HG02840 (cell line): Measurements from ENCODE around the gene APLP1.
A peak's percentile ranks its signal among the peaks of the same experiment; 100 is the strongest.
"Not testable (repeated sequence)": the region's sequence is repeated elsewhere in the genome, so short reads cannot be mapped to it uniquely, and the experiment has no call there.

ENCODE experiments used
- ATAC-seq: cut with Tn5 transposase; IDR thresholded peaks from one replicate; pipeline ENCODE4 v1.9.1; 2021; ENCODE audit warnings: mild to moderate bottlenecking, moderate library complexity, moderate number of reproducible peaks; ENCODE audit not compliant: unreplicated experiment, low FRiP score

APLP1 gene

DNA sequence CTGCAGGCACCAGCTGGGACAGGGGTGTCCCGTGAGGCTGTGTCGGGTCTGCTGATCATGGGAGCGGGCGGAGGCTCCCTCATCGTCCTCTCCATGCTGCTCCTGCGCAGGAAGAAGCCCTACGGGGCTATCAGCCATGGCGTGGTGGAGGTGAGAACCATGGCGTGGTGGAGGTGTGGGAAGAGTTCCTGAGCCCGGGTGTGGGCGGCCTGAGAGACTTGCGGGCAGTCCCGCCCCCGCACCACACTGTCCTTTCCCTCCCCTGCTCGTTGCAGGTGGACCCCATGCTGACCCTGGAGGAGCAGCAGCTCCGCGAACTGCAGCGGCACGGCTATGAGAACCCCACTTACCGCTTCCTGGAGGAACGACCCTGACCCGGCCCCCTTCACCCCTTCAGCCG is 10.7 kb downstream of the APLP1 start:
- no peak for ATAC-seq

DNA sequence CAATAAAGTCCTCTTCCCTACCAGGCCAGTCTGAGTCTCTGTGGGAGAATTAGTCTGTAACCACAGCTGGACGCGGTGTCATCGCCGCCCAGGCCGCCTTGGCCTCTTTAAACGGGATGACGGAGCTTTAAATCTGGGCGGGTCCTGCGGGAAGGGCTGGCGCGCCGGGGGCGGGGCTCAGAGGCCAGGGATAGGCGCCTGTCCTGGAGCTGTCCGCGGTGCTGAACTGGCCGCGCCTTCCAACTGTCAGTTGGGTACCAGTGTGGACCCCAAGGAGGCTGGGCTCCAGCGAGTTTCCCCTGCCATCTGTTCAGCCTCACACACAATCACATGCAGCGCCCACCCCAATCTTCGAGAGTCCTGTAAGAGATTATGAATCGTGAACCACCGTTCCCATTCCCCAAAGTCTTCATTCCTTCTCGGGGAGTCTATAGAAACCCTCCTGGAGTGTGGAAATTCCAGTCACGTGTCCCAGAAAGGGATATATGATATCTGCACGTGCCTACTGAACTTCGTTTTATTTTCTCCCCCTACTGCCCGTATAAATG is 11.5 kb downstream of the APLP1 start:
- no peak for ATAC-seq

DNA sequence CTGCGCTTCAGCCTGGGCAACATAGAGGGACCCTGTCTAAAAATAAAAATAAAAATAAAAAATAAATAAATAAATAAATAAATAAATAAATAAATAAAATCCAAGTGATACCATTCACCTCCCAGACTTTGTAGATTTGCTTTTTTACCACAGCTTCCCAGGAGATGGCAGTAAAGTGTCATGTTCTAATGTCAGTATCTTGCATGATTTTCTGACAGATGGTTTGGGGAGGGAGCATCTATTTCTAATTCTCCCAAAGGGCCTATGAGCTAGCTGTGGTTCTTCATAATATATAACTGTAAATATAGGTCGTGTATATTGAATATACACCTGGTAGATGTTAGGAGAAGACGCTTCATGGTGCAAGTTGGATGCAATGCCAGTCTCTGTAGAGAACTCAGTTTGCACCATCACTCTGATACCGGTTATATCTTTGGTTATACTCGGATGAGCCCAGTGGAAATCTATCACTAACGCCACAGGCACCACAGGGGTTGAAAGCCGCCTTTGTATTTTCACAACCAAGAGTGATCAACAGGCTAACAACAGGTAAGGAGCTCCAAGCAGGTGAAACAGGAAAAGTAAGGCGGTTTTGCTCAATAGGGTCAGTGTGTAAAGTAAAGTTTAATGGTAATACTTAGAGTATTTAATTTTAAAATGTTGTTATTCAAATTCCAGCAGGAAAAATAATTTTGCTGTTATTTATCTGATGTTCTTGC is 13.9 kb downstream of the APLP1 start:
- no peak for ATAC-seq

DNA sequence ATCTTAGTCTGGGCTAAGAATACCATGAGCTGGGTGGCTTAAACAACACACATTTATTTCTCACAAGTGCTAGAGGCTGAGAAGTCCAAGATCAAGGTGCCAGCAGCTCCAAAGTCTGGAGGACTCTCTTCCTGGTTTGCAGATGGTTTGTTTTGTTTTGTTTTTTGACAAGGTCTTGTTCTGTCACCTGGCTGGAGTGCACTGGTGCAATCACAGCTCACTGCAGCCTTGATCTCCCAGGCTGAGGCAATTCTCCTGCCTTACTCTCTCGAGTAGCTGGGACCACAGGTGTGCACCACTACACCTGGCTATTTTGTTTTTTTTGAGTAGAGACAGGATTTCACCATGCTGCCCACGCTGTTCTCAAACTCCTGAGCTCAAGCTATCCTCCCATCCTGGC is 15.5 kb downstream of the APLP1 start:
- no peak for ATAC-seq

GRCh38 chr19:35885225-35885738 is 16.9 kb downstream of the APLP1 start:
- no peak for ATAC-seq

- no peak for ATAC-seq
Measured at GRCh38 chr19:35885904-35886303, 17.5 kb downstream of the APLP1 start.

GRCh38 chr19:35887197-35887596 is 18.8 kb downstream of the APLP1 start:
- no peak for ATAC-seq

- ATAC-seq: no peak
Measured at GRCh38 chr19:35888398-35888797, 20.0 kb downstream of the APLP1 start.

- no peak for ATAC-seq
Measured at GRCh38 chr19:35889370-35890112, 21.2 kb downstream of the APLP1 start.

DNA sequence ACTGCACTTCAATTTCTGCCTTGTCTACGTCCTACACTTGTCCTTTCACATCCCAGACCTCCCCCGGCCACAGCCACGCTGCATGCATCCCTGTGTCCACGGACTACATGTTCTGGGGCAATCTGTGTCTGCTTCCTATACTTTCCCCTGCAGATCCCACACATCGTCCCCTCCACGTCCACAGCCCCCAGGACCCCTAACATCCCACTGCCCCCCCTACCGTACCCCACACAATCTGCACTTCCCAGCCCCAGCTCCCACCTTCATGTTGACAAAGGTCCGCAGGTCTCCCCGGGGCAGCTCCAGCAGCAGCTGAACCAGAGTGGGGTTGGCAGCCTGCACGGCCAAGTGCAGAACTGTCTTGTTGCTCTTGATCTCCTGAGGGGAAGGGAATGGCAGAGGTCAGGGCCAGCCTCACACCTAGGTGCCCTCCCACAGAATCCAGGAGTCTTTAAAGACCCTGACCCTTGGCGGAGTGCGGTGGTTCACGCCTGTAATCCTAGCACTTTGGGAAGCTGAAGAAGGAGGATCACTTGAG is 21.8 kb downstream of the APLP1 start:
- ATAC-seq: no peak

DNA sequence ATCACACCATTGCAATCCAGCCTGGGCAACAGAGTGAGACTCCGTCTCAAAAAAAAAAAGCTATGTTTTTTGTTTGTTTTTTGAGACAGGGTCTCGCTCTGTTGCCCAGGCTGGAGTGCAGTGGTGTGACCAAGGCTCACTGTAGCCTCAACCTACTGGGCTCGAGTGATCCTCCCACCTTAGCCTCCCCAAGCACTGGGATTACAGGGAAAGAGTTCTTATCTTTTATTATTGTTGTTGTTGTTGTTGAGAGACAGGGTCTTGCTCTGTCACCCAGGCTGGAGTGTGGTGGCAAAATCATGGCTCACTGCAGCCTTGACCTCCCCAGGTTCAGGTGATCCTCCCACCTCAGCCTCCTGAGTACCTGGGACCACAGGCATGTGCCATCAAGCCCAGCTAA is 23.4 kb downstream of the APLP1 start:
- ATAC-seq: not testable (repeated sequence)

DNA sequence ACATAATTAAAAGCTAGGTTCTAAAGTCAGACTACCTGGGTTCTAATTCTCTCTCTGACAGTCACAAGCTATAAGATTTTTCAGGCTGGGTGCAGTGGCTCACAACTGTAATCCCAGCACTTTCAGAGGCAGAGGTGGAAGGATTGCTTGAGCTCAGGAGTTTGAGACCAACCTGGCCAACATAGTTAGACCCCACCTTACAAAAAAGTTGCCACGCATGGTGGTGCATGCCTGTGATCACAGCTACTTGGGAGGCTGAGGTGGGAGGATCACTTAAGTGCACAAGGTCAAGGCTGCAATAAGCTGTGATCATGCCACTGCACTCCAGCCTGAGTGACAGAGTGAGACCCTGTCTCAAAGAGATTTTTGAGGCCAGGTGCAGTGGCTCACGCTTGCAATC is 26.0 kb downstream of the APLP1 start:
- no peak for ATAC-seq

DNA sequence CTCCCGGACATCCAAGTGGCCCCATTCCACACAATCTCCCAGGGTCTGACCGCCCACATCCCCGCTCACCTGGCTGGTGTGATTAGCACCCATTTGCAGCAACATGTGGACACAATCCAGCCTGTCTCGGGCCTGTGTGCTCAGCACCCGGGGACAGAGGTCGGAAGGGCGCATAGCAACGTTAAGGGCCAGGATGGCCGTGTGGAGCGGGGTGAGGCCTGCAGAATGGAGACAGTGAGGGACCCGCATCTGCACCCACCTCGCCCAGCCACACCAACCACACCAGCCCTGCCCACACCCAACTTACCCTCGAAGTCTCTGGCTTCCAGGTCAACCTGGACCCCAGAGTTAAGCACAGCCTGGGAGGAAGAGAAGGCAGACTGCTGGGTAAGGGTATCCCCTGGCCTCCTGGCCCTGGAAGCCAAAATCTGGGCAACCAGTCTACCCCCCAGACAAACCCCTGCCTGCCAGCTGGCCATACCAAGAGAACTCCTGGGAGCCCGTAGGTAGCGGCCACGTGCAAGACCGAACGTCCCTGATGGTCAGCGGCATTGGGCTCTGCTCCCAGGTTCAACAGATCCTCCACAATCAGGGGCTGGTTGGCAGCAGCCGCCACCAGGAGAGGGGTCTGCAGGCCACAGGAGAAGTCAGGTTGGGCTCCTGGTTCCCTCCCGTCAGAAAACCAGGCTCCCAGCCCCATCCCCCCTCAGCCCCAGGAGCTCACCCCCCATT is 27.7 kb downstream of the APLP1 start:
- ATAC-seq: no peak

- ATAC-seq: no peak
Measured at GRCh38 chr19:35896643-35897040, 28.3 kb downstream of the APLP1 start.

- no peak for ATAC-seq
Measured at GRCh38 chr19:35897706-35898451, 29.5 kb downstream of the APLP1 start.

- no peak for ATAC-seq
Measured at GRCh38 chr19:35898499-35898809, 30.1 kb downstream of the APLP1 start.

- ATAC-seq: peak; percentile 36
Measured at GRCh38 chr19:35899547-35900214, 31.3 kb downstream of the APLP1 start.

- ATAC-seq: no peak
Measured at GRCh38 chr19:35901055-35901644, 32.8 kb downstream of the APLP1 start.
